GM19397 (cell line): ENCODE results near the gene ST6GALNAC4.

Experiments used
- ATAC-seq: cut with Tn5 transposase; IDR thresholded peaks from one replicate; pipeline ENCODE4 v1.9.1; 2021; ENCODE audit warnings: mild to moderate bottlenecking, moderate library complexity; ENCODE audit not compliant: unreplicated experiment

Gene ST6GALNAC4, protein sequence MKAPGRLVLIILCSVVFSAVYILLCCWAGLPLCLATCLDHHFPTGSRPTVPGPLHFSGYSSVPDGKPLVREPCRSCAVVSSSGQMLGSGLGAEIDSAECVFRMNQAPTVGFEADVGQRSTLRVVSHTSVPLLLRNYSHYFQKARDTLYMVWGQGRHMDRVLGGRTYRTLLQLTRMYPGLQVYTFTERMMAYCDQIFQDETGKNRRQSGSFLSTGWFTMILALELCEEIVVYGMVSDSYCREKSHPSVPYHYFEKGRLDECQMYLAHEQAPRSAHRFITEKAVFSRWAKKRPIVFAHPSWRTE

GRCh38 chr9:127916720-127917581 is at the start of gene ST6GALNAC4:
Gene ST6GALNAC4, minus strand, starts transcription at chr9:127917041. Its CDS starts 622 bp downstream, at chr9:127916419.
- ATAC-seq = peak; percentile 76

GRCh38 chr9:127965953-127966352 is 49.1 kb upstream of the ST6GALNAC4 start:
- ATAC-seq = no peak

DNA sequence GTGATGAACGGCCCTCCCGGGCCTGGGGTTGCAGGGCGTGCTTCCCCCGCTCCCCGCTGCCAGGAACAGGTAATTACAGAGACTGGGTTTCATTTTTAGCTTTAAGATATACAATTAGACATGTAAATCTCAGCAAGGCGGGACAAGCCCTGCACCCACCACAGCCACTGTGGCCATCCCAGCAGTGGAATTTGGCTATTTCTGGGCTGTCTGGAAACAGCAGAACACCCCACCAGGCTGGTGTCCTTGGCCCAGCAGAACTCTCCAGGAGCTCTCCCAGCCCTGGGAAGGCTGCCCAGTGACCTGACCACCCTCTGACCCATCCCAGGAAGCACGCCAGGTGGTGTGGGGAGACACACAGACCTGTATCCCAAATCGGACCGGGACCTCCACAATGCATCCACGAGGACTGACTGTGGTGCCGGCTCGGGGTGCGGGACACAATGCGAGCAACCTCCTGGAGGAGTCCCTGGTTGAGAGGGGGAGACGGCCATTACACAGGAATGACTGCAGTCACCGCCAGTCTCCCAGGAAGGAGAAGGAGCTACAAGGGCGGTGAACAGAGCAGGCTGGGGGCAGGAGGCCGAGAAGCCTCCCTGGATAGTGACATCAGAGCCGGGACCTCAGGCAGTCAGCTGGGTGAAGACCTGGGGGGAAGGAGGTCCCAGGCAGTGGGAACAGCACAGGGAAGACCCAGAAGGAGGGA is 46.7 kb upstream of the ST6GALNAC4 start:
- ATAC-seq = no peak

GRCh38 chr9:127963041-127963358 is 46.2 kb upstream of the ST6GALNAC4 start:
- ATAC-seq = no peak

GRCh38 chr9:127962278-127962677 is 45.4 kb upstream of the ST6GALNAC4 start:
- no peak for ATAC-seq

DNA sequence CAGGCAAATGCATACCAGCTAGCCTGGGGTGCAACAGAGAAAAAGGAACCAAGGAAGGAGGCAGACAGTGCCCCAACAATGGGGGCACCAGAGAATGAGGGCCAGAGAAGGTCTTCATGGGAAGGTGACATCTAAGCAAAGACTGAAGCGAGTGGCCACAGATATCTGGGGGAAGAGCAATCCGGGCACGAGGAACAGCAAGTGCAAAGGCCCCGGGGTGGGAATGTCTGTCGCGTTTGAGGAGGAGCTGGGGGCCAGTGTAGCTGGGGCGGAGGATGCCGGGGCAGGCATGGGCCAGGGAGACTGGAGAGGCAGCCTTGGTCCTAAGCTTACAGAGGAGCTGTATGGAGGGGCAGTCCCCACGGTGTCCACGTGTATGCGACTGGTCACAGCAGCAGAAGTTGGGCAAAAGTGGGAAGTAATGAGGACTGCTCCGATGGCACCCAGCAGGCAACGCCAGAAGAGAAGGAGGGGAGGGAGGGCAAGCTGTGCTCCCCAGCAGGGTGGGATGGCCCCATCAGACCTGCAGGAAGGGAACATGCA is 44.8 kb upstream of the ST6GALNAC4 start:
- ATAC-seq = no peak

- no peak for ATAC-seq
Observed at GRCh38 chr9:127961155-127961490, 44.3 kb upstream of the ST6GALNAC4 start.

- no peak for ATAC-seq
Observed at GRCh38 chr9:127960410-127961154, 43.7 kb upstream of the ST6GALNAC4 start.

- no peak for ATAC-seq
Observed at GRCh38 chr9:127959841-127960409, 43.1 kb upstream of the ST6GALNAC4 start.

DNA sequence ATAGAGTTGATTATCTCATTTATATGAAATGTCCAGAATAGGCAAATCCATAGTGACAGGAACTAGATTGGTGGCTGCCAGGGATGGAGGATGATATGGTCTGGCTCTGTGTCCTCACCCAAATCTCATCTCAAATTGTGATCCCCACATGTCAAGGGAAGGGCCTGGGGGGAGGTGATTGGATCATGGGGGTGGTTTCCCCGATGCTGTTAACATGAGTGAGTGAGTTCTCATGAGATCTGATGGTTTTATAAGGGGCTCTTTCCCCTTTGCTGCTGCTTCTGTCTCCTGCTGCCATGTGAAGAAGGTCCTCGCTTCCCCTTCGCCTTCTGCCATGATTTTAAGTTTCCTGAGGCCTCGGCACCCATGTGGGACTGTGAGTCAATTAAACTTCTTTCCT is 42.6 kb upstream of the ST6GALNAC4 start:
- ATAC-seq = no peak

- ATAC-seq = no peak
Observed at GRCh38 chr9:127958728-127959127, 41.9 kb upstream of the ST6GALNAC4 start.

- no peak for ATAC-seq
Observed at GRCh38 chr9:127955294-127956015, 38.6 kb upstream of the ST6GALNAC4 start.

DNA sequence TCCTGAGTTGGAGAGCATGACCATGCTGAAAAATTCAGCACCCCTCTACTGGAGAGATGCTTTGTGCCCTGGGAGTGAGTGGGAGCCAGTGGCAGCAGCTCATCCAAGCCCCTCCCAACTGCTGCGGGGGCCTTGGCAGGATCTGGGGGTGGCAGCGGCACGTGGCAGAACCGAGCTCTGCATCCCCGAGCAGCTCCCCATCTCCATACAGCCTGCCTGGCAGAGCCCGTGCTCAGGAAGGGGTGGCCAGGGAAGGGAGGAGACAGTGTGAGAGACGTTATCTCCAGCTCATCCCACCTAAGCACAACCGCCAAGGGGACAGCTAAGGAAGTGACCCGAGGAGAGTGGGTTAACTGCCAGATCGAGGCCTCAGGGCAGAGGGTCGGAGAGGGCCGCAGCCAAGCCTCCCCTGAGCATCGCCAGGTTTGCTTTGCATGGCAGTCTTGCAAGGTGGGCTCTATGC is 38.0 kb upstream of the ST6GALNAC4 start:
- ATAC-seq = no peak

- no peak for ATAC-seq
Observed at GRCh38 chr9:127953768-127954505, 37.1 kb upstream of the ST6GALNAC4 start.

DNA sequence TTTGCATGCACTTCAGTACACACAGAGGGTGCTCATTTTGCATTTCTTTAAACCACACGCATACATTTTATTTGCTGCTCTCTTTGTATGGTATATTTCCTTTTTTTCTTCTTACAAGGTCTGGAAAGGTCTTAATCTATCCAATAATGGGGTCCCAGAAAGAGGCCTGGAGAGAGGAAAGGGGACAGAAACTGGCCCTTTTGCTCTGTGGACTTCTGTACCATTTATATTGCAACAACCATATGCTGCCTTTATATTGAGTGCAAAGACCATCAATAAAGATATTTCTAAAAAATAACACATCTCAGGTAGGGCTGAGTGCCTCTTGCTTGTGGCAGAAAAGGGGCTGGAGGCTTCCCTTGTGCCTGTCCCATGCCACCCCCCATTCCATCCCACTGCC is 36.3 kb upstream of the ST6GALNAC4 start:
- no peak for ATAC-seq

- no peak for ATAC-seq
Observed at GRCh38 chr9:127950513-127951289, 33.9 kb upstream of the ST6GALNAC4 start.

DNA sequence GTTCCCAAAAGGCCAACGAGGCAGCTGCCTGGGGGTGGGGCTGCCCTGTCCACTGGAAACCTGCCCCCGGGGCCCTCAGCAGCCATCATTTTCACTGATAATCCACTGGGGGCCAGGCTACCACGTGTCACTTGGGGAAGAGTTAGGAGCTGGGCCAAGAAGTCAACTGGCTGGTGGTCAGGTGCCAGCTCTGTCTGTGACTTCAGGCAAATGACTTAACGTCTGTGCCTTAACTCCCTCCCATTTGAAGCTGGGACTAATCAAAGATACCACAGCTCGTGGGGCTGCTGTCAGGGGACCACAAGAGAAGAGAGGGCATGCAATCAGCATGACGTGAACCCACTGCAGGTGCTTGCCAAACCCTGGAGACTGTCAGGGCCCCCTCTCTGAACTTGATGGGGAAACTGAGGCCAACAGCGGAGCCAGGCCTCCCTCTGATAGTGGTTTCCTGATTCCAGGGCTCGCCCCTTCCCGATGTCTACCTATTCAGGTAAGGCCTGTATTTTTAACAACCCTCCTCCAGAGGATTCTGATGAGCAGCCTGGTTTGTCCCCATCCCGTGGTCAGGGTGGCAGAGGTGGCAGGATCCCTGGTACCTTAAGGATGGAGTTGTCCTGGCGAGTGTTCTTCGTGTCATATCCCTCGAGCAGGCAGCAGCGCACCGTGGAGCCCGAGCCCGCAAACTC is 33.1 kb upstream of the ST6GALNAC4 start:
- ATAC-seq = no peak
